B cell (primary cell): ENCODE measurements around the gene MVD. TPM values are rescaled to one million over a fixed set of nuclear protein-coding genes. Genes with fewer than 3 reads are reported as not detected.

Experiments
- ATAC-seq: fragments of 200-7000 bp; cut with Tn5 transposase; one replicate; pipeline ENCODE4 v1.10.0; 2021; ENCODE audit warnings: low read depth, mild to moderate bottlenecking, moderate number of reproducible peaks, moderate library complexity
- CTCF ChIA-PET: fragments of 350-600 bp; sonication (Branson Sonifier 250); formaldehyde crosslinking; loops from one replicate; lab custom pipeline; 2021; ENCODE audit warnings: antibody characterized with exemption, inconsistent platforms; lab: Charles Lee
- POLR2A ChIA-PET: fragments of 350-600 bp; sonication (Branson Sonifier 250); formaldehyde crosslinking; loops from one replicate; lab custom pipeline; 2021; ENCODE audit warnings: antibody characterized with exemption; lab: Charles Lee
- DNase-seq: peaks from one replicate; pipeline ENCODE4 v3.0.0; 2013
- H2AFZ ChIP-seq: 2 replicates; pipeline ENCODE4 v1.6.1; 2012; ENCODE audit warnings: mild to moderate bottlenecking, low read depth, low read length; ENCODE audit not compliant: insufficient read depth, poor library complexity, severe bottlenecking
- H3K27ac ChIP-seq, 2 donors: 1 replicate in 1 of 2; 2 replicates in 1 of 2; pipeline ENCODE4 v1.5.1; 2012 to 2013; ENCODE audit warnings: low read length in 2 of 2, mild to moderate bottlenecking in 2 of 2, moderate library complexity in 1 of 2
- H3K27me3 ChIP-seq, 4 experiments: fragments of 200-600 bp in 1 of 4; sonication (generic) in 1 of 4; replicated peaks in 1 of 4; 1 replicate in 2 of 4; 2 replicates in 2 of 4; pipeline versions ENCODE4 v1.6.1 to v1.7.0; 2013 to 2016; ENCODE audit warnings: low read length in 3 of 4, mild to moderate bottlenecking in 2 of 4, mixed read lengths in 1 of 4, moderate library complexity in 1 of 4; ENCODE audit not compliant: insufficient read depth in 4 of 4, control insufficient read depth in 3 of 4; ENCODE audit errors: control extremely low read depth in 1 of 4
- H3K36me3 ChIP-seq, 2 experiments: replicated peaks in 1 of 2; 1 replicate in 1 of 2; 2 replicates in 1 of 2; pipeline versions ENCODE4 v1.6.1 to v1.7.1; 2013; ENCODE audit warnings: low read length in 1 of 2; ENCODE audit not compliant: insufficient read depth in 2 of 2, control insufficient read depth in 1 of 2; ENCODE audit errors: control extremely low read depth in 1 of 2, extremely low read depth in 1 of 2
- H3K4me1 ChIP-seq, 2 donors: fragments of 200-600 bp in 1 of 2; sonication (generic) in 1 of 2; 1 replicate in 1 of 2; 2 replicates in 1 of 2; pipeline versions ENCODE4 v1.5.1 to v1.6.1; 2013 to 2017; ENCODE audit warnings: low read length in 2 of 2; ENCODE audit not compliant: control insufficient read depth in 2 of 2, insufficient read depth in 2 of 2
- H3K4me2 ChIP-seq: replicated peaks from 2 replicates; pipeline ENCODE3; 2012; ENCODE audit warnings: mild to moderate bottlenecking, low read depth, low read length; ENCODE audit not compliant: poor library complexity, severe bottlenecking
- H3K4me3 ChIP-seq, 5 experiments: fragments of 200-600 bp in 1 of 5; sonication (generic) in 1 of 5; 1 replicate in 3 of 5; 2 replicates in 2 of 5; pipeline versions ENCODE4 v1.5.1 to v1.7.0; 2011 to 2016; ENCODE audit warnings: low read length in 4 of 5, mild to moderate bottlenecking in 4 of 5, low read depth in 2 of 5, control low read depth in 1 of 5, moderate library complexity in 1 of 5; ENCODE audit not compliant: insufficient read depth in 1 of 5; ENCODE audit errors: control extremely low read depth in 1 of 5, extremely low read depth in 1 of 5
- H3K79me2 ChIP-seq: fragments of 200-600 bp; sonication (generic); one replicate; pipeline ENCODE4 v1.6.0; 2016; ENCODE audit warnings: low read length; ENCODE audit not compliant: control insufficient read depth, insufficient read depth
- H3K9ac ChIP-seq: fragments of 200-600 bp; sonication (generic); 2 replicates; pipeline ENCODE4 v1.6.1; 2017; ENCODE audit warnings: mild to moderate bottlenecking, low read length, moderate library complexity
- H3K9me3 ChIP-seq, 3 donors: one replicate each; pipeline versions ENCODE4 v1.6.1 to v1.7.1; 2013; ENCODE audit warnings: low read length in 2 of 3; ENCODE audit not compliant: control insufficient read depth in 2 of 3, insufficient read depth in 1 of 3; ENCODE audit errors: control extremely low read depth in 1 of 3
- H4K20me1 ChIP-seq: 2 replicates; pipeline ENCODE4 v1.6.0; 2012; ENCODE audit warnings: mild to moderate bottlenecking, low read length; ENCODE audit not compliant: insufficient read depth, control insufficient read depth, poor library complexity, severe bottlenecking
- H3K27ac Mint-ChIP-seq: one replicate; pipeline ENCODE4 v1.8.0; 2021; ENCODE audit warnings: mixed read lengths
- H3K27me3 Mint-ChIP-seq: one replicate; pipeline ENCODE4 v1.8.0; 2021; ENCODE audit warnings: mixed read lengths
- H3K4me1 Mint-ChIP-seq: one replicate; pipeline ENCODE4 v1.8.0; 2021; ENCODE audit warnings: mixed read lengths
- H3K4me3 Mint-ChIP-seq: one replicate; pipeline ENCODE4 v1.8.0; 2021; ENCODE audit warnings: mixed read lengths
- H3K9me3 Mint-ChIP-seq: one replicate; pipeline ENCODE4 v1.8.0; 2022; ENCODE audit warnings: mixed read lengths; ENCODE audit not compliant: insufficient read depth
- EZH2 ChIP-seq: IDR thresholded peaks from 2 replicates; pipeline ENCODE4 v1.6.1; 2012; ENCODE audit warnings: borderline replicate concordance, low read depth, mild to moderate bottlenecking, moderate library complexity, low read length; ENCODE audit not compliant: insufficient read depth, poor library complexity, severe bottlenecking
- WGBS: methylation state at CpG from one replicate; pipeline ENCODE4 v1.1.5; 2013; ENCODE audit warnings: missing lambda C conversion rate; ENCODE audit not compliant: insufficient coverage; 5-methylcytosine and 5-hydroxymethylcytosine counted together
- intact Hi-C: fragments of 100-400 bp; cut with micrococcal nuclease; formaldehyde crosslinking; loops from one replicate; pipeline ENCODE4 v1.10.0; 2022
- polyA plus RNA-seq: library from polyadenylated mRNA; depleted of rRNA; stranded (reverse); fragments of >200 nt; gene quantifications from 2 replicates; pipeline ENCODE4 v1.2.3, GENCODE V29; 2012
- total RNA-seq, 2 donors: library from RNA; stranded (reverse); fragments of 120-200 nt in 1 of 2; gene quantifications; 1 replicate in 1 of 2; 2 replicates in 1 of 2; pipeline versions ENCODE4 v1.2.3 to v1.2.4, GENCODE V29; 2013 to 2022
- TF ChIP-seq, protein P1 (sequence below): fragments of 200-600 bp; IDR thresholded peaks from one replicate; pipeline ENCODE4 v1.8.0; 2022; ENCODE audit warnings: antibody characterized with exemption, mild to moderate bottlenecking

Gene MVD
- total and polyA plus RNA-seq, 2 donors (not counting 1 experiment from before 2014, with no cell fraction given): 40.9 to 95.4 TPM

DNA sequence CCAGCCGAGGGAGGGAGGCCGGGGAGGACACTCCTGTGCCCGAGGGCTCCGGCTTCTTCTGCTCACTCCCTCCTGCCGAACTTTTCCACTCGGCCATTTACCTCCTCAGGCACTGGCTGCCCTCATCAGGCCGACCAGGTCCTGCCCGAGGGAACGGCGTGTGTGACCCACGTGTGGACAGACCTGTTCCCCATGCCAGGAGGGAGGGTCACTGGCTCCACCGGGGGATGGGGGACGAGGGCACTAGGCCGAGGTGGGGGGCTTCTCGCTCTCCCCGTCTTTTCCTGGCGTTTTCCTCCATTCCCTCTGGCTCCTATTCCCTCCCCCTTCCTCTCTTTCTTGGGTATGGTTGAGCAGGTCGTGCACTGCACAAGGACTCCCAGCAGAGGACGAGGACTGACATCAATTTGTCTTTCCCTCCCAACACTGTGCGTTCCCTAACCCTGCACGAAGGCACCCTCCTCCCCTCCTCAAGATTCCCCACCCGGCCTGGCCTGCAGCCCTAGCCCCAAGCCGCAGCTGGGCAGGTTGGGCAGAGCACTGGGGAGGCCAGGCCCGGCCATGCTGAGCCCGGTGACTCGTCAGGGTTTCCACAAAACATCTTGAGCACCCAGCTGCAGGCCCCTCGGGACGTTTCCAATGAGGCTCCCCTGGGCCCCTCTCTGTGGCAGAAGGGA, 27.8 kb downstream of the MVD start:
- peak overlapping the region; percentile 67 for H3K9ac ChIP-seq
- ATAC-seq (no peak), DNase-seq (peak; percentile 55)
- Mint-ChIP-seq H3K4me1 (peaks cover 59% of the 10 kb centered on the region), H3K27me3 (no peaks in the 10 kb centered on the region), H3K9me3 (no peaks in the 10 kb centered on the region), H3K27ac (peak overlapping the region; percentile 85), H3K4me3 (peak overlapping the region; percentile 85)
- ChIA-PET CTCF (interaction anchor here (0.7 kb wide), 1 partner anchor 50 kb away, joined by 4 read pairs; no protein-coding TSS in a partner anchor), POLR2A (interaction anchor here (0.7 to 2.4 kb wide), 4 partner anchors 10 to 111 kb away, joined by 3 to 16 read pairs (median 3); no protein-coding TSS in a partner anchor)
- H3K27ac ChIP-seq: peak overlapping the region; percentile 81 to 87
- peak overlapping the region in 4 of 5 experiments; percentile 62 to 78 (median 68) for H3K4me3 ChIP-seq
- 29% methylated on average over 20 of the region's 28 CpGs for WGBS
- H3K4me1 ChIP-seq: peaks cover 51 to 70% of the 10 kb centered on the region in 2 donors
- no peak for TF ChIP-seq EZH2
- TF ChIP-seq, protein P1, sequence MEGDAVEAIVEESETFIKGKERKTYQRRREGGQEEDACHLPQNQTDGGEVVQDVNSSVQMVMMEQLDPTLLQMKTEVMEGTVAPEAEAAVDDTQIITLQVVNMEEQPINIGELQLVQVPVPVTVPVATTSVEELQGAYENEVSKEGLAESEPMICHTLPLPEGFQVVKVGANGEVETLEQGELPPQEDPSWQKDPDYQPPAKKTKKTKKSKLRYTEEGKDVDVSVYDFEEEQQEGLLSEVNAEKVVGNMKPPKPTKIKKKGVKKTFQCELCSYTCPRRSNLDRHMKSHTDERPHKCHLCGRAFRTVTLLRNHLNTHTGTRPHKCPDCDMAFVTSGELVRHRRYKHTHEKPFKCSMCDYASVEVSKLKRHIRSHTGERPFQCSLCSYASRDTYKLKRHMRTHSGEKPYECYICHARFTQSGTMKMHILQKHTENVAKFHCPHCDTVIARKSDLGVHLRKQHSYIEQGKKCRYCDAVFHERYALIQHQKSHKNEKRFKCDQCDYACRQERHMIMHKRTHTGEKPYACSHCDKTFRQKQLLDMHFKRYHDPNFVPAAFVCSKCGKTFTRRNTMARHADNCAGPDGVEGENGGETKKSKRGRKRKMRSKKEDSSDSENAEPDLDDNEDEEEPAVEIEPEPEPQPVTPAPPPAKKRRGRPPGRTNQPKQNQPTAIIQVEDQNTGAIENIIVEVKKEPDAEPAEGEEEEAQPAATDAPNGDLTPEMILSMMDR: no peak
- peak overlapping the region; percentile 61 for H2AFZ ChIP-seq
- H3K4me2 ChIP-seq: peak overlapping the region; percentile 95
- peaks cover 0 to 20% of the 10 kb centered on the region in 2 experiments for H3K36me3 ChIP-seq
- peaks cover 36% of the 10 kb centered on the region for H4K20me1 ChIP-seq
- H3K27me3 ChIP-seq: peaks cover 0 to 8% (median 0%) of the 10 kb centered on the region in 4 experiments
- peaks cover 9% of the 10 kb centered on the region for H3K79me2 ChIP-seq
- H3K9me3 ChIP-seq: peaks cover 0 to 26% (median 0%) of the 10 kb centered on the region in 3 donors
- intact Hi-C loops: loop anchor here (1.0 to 10.0 kb wide), 8 partner anchors 16 to 183 kb away; partner anchors contain the start of genes CYBA, MVD, PIEZO1 and SNAI3
